ENCODE data around the gene MICALL1.

GRCh38 chr22:37887584-37888378 is 18.3 kb upstream of the MICALL1 start:
- TF ChIP-seq PATZ1 (CRISPR knock-in tag; IDR thresholded peaks at IDR 0.05; ENCODE audit: borderline replicate concordance): no peak
- no peak for TF ChIP-seq ARNTL (CRISPR knock-in tag; IDR thresholded peaks at IDR 0.05; ENCODE audit: borderline replicate concordance, low read depth)
- no peak for TF ChIP-seq TSHZ2 (CRISPR knock-in tag; IDR thresholded peaks at IDR 0.05)
- TF ChIP-seq RARB (CRISPR knock-in tag; IDR thresholded peaks at IDR 0.05): no peak
- no peak for TF ChIP-seq ZFP3 (CRISPR knock-in tag; IDR thresholded peaks at IDR 0.05)
- no peak for TF ChIP-seq POU6F1 (CRISPR knock-in tag; IDR thresholded peaks at IDR 0.05; ENCODE audit: borderline replicate concordance, low read depth)
- TF ChIP-seq SNAI2 (CRISPR knock-in tag; IDR thresholded peaks at IDR 0.05): no peak
- no peak for TF ChIP-seq ZFP30 (CRISPR knock-in tag; IDR thresholded peaks at IDR 0.05)
- no peak for TF ChIP-seq GLIS3 (CRISPR knock-in tag; IDR thresholded peaks at IDR 0.05)
- no peak for TF ChIP-seq CREB5 (CRISPR knock-in tag; IDR thresholded peaks at IDR 0.05; ENCODE audit: low read depth)
- no peak for TF ChIP-seq ZNF565 (CRISPR knock-in tag; conservative IDR thresholded peaks at IDR 0.05; ENCODE audit: low read depth)
- TF ChIP-seq BACH2 (CRISPR knock-in tag; IDR thresholded peaks at IDR 0.05; ENCODE audit: borderline replicate concordance): no peak
- TF ChIP-seq TCF4 (CRISPR knock-in tag; IDR thresholded peaks at IDR 0.05; ENCODE audit: borderline replicate concordance): no peak
- TF ChIP-seq OSR1 (CRISPR knock-in tag; IDR thresholded peaks at IDR 0.05): no peak

All from SK-N-SH treated with all-trans-retinoic acid at 6 μM for 48 hours (cell line).